HK-2 (cell line): ENCODE results near the gene IGF1.

Experiments used
- DNase-seq: peaks from one replicate; pipeline ENCODE4 v3.0.0-alpha.2; 2018; ENCODE audit not compliant: unreplicated experiment

Gene IGF1

DNA sequence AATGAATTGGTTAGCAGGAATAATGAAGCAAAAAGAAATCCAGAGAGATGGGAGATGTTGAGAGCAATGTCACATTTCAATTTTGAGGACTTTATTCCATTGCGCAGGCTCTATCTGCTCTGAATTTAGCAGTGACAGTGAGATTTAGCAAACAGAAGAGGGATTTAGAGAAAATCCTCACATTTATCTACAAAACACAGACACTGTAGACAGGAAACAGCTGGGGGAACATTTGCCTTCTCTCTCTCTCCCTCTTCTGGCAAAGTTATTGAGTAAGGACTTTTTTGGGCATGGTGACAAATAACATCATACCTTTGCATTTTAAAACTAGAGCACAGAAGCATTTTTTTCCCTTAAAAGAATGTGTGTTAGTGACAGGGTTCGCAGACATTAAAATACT, at the start of gene IGF1:
TSS of gene IGF1 (minus strand) at position 158 of the 400 bp plus-strand sequence. CDS start 182 bp downstream, outside the sequence.
- DNase-seq, result no peak

DNA sequence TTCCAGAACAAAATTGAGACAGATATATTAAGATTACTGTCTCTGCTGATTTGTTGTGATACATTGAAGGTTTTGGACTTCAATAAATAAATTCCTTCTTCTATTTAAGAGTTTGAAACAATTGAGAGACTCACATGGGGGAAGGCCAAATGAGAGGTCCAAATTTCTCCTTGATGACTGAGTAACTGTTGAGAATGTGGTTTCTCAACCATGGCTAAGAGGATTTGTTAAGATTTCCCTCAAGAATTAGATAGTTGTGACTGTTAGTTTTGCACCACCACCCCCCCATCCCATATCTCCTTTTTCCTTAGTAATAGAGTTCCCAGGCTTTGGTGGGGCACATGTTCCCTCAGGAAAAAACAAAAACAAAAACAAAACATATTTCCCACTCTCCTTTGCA, 47.7 kb upstream of the IGF1 start:
- DNase-seq, result no peak

DNA sequence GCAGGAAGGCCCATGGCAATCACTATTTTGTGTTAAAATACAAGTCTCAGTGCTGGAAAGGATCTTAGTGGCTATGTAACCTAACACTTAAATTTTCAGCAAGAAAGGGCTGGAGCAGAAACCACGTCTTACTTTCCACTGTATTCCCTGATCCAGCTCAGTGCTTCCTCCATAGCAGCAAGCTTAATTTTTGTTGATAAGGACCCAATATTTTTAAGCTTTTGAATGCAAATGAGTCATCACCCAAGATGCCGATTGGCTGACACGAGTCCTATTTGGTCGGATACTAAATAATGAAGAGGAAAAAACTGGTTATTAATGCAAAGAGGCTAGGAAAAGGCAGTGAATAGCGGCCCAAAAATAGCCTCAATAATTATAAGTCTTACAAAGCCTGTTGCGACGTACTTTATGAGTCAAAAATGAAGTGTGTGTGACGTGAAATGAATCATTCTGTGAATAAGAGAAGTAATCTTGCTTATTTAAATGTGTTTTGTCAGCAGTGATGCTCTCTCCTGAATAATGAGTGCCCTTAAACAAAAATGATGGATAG, 46.9 kb upstream of the IGF1 start:
- DNase-seq, result no peak

- DNase-seq, result no peak
Measured at GRCh38 chr12:102526656-102527055, 46.3 kb upstream of the IGF1 start.

DNA sequence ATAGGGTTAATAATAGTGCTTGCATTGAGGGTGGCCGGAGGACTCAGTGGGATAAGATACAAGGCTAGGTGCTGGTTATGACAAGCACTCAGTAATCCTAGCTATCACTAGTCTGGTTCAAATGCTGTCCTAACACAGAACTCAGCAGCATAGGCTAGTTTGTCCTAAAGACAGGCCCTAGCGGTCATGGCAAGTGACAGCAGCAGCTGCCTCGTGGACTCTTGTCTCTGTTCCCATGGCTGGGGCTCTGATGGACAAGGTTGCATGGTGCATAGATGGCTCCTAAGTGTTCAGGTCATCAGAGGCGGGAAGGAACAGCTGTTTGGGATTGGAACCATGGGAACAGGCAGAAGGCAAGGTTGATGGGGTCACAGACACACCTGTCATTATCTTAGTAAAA, 42.4 kb upstream of the IGF1 start:
- DNase-seq, result no peak

GRCh38 chr12:102521662-102522277, 41.4 kb upstream of the IGF1 start:
- DNase-seq, result no peak

DNA sequence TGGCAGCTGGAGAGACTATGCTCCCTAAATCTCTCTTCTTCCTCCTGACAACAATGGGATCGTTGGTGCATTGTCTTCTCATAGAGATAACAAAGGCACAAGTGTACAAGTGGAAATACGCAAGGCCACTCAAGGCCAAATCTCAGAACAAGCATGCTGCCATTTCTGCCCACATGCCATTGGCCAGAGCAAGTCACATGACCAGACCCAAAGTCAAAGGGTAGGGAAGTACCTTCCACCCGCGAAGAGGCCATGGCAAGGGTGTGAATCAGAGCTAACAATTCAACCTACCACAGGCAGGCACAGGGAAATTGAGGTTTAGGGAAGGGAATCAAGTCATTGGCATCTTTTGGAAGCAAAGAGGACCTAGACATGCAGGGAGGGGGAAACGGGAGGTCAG, 38.5 kb upstream of the IGF1 start:
- DNase-seq, result no peak

GRCh38 chr12:102514696-102515095, 34.3 kb upstream of the IGF1 start:
- no peak for DNase-seq

DNA sequence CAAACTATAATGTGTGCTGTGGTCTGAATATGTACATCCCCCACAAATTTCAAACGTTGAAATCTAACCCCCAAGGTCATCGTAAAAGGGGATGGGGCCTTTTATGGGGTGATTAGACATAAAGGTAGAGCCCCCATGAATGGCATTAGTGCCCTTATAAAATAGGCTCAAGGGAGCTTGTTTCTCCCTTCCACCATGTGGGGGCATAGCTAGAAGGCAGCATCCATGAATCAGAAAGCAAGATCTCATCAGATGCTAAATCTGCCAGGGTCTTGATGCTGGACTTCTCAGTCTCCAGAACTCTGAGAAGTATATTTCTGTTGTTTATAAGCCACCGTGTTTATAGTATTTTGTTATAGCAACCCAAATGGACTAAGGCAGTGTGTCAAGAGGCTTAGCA, 33.4 kb upstream of the IGF1 start:
- no peak for DNase-seq

DNA sequence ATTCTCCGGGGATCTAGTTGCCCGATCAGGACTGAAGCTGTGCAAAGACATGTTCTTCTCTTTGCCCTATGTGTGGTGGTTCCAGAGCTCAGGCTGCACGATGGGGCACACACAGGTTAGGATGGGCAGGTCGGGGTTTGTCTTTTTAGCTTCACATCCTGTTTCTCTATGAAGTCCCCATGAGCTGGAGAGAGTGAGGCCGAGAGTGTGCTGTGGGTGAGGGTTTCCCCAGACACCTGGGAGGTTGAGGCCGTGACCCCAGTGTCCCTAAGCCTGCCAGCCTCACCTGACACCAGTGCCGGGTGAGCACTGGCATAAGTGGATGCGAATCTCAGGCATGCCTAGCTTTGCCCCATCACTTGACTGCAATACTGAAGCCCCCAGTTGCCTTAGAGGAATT, 32.9 kb upstream of the IGF1 start:
- no peak for DNase-seq

DNA sequence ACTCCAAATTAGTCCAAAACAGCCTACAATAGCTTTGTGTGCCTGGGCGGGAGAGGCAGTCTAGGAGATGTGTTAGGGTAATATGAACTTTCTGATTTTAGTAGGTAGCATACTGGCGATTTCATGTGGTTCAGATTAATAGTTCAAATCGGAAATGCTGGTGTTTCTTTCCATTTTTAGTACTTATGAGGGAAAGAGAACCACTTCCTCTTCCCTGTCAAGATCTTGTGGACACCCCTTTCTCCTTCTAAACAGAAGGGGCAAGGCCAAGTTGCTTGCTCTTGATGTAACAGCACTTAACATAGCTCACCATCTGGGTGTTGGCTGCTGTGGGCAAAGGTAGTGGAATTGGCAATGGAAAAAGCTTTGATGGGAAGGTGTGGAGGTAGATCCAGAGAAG, 32.2 kb upstream of the IGF1 start:
- DNase-seq, result no peak

- no peak for DNase-seq
Measured at GRCh38 chr12:102511575-102511974, 31.2 kb upstream of the IGF1 start.

- no peak for DNase-seq
Measured at GRCh38 chr12:102510463-102510862, 30.1 kb upstream of the IGF1 start.

DNA sequence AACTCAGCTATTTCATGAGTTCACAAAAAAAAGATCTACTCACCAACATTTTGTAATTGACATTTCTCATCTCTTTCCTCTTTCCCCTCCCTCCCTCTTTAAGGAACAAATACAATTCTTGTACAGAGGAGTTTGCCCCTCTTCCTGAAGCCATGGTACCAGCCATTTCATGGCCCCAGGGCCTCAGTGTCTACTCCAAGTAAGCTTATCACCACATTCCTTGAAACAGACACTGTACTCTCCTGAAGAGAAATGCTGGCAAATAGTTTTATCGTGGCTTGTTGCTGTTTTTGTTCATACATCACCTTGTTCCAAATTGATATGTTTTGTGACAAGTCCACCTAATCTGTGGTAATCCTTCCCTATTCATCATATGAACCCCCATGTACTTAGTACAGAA, 29.7 kb upstream of the IGF1 start:
- DNase-seq, result no peak

- no peak for DNase-seq
Measured at GRCh38 chr12:102509123-102509626, 28.8 kb upstream of the IGF1 start.

DNA sequence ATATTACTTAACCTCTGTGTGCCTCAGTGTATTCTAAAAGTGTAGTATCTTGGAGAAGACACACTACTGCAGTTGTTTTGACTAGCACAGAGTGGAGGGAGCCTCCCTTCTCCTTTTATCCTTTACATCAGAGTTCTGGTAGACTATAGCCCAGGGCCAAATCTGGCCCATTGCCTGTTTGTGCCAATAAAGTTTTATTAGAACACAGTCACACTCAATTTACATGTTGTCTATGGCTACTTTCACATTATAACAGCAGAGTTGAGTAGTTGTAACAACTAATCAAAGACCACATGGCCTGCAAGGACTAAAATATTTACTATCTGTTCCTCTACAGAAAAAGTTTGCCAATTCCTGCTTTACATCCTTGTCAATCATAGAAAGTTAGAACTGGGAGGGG, 27.7 kb upstream of the IGF1 start:
- DNase-seq, result no peak

DNA sequence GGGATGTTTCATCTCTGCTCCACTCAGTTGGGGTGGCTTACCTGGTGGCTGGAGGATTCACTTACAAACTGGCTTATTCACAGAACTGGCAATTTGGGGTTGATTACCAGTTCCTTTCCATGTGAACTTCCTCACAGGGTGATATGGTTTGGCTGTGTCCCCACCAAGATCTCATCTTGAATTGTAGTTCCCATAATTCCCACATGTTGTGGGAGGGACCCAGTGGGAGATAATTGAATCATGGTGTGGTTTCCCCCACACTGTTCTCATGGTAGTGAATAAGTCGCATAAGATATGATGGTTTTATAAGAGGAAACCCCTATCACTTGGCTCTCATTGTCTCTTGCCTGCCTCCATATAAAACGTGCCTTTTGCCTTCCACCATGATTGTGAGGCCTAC, 26.9 kb upstream of the IGF1 start:
- no peak for DNase-seq

- DNase-seq, result no peak
Measured at GRCh38 chr12:102504871-102505270, 24.5 kb upstream of the IGF1 start.

GRCh38 chr12:102504280-102504679, 23.9 kb upstream of the IGF1 start:
- DNase-seq, result no peak

GRCh38 chr12:102503831-102504230, 23.5 kb upstream of the IGF1 start:
- no peak for DNase-seq

DNA sequence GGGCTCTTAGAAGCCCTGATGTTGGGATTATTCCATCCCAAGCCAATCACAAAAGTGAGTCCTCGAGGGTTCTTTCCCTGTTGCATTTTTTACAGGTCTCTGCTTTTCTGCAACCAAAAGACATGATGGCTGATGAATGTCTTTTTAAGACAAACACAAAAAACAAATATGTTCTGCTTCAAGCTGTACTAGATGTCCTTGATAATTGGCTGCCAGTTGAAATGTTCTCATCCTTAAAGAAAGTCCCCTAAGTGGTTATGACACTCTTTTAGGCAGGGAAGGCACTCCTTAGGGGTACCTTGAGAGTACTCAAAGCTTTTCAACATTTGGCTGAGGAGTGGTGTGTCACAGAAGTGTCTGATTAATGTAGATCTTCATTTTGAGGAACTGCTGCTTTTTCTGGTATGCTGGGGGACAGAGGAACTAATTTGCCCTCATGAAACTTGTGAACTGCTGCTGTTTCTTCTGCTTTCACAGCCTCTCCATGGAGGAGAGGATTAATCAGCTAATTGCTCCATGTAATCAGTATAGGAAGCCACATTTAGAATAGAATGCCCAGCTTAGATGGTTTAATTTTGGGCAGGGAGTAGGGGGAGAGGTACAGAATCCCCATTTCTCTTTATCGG, 22.8 kb upstream of the IGF1 start:
- no peak for DNase-seq

- DNase-seq, result no peak
Measured at GRCh38 chr12:102501773-102502172, 21.4 kb upstream of the IGF1 start.

DNA sequence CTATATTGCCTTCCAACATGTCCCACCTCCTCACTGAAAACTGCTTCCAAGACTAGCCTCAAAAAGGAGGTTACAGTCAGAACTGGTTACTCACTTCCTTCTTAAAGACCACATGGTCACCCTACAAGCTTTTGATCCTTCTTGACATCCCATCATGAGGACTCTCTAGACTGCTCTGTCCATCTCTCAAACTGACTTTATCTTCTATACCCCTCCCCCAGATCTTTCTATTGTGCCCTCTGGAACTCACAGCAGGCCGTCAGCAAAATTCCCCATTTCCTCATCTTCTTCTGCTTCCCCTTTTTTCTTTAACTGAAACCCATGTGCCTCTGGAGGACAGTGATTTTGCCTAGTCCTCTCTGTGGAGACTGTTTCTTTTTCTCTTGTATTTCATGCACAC, 18.1 kb upstream of the IGF1 start:
- DNase-seq, result no peak

- DNase-seq, result no peak
Measured at GRCh38 chr12:102497743-102498142, 17.4 kb upstream of the IGF1 start.
